ENCODE data around the gene RBPJ.

GRCh38 chr4:26484032-26484515 is 163.3 kb downstream of the RBPJ start:
- TF ChIP-seq EZH2 (optimal IDR thresholded peaks at IDR 0.05; ENCODE audit: low read depth, low read length) (no peak), CTCF (IDR thresholded peaks at IDR 0.05; ENCODE audit: low read length) (no peak)

Measured in MM.1S (cell line).